Tibial artery (tissue), 4 donors: Measurements from ENCODE around the gene POMC.
A peak's percentile ranks its signal among the peaks of the same experiment; 100 is the strongest.
"Not testable (repeated sequence)": the region's sequence is repeated elsewhere in the genome, so short reads cannot be mapped to it uniquely, and the experiment has no call there.

ENCODE experiments used
- DNase-seq, 2 donors: peaks; one replicate each; pipeline ENCODE4 v3.0.0-alpha.2; 2019
- H3K27ac ChIP-seq, 2 donors: fragments of 200-600 bp; sonication (generic) in 1 of 2; 1 replicate in 1 of 2; 2 replicates in 1 of 2; pipeline ENCODE4 v1.5.1; 2018 to 2019; ENCODE audit warnings: mild to moderate bottlenecking in 1 of 2
- H3K27me3 ChIP-seq, 2 donors: fragments of 200-600 bp; sonication (generic) in 1 of 2; one replicate each; pipeline versions ENCODE4 v1.5.1 to v1.6.0; 2016 to 2019
- H3K36me3 ChIP-seq, 3 donors: fragments of 200-600 bp; sonication (generic) in 2 of 3; one replicate each; pipeline ENCODE4 v1.5.1; 2016 to 2019; ENCODE audit warnings: mild to moderate bottlenecking in 2 of 3
- H3K4me1 ChIP-seq, 4 donors: fragments of 200-600 bp; sonication (generic) in 2 of 4; 1 replicate in 3 of 4; 2 replicates in 1 of 4; pipeline ENCODE4 v1.5.1; 2016 to 2019
- H3K4me3 ChIP-seq, 2 donors: fragments of 200-600 bp; sonication (generic) in 1 of 2; 1 replicate in 1 of 2; 2 replicates in 1 of 2; pipeline ENCODE4 v1.5.1; 2018 to 2019; ENCODE audit warnings: mild to moderate bottlenecking in 2 of 2
- H3K9me3 ChIP-seq, 3 donors: fragments of 200-600 bp; sonication (generic) in 1 of 3; one replicate each; pipeline ENCODE4 v1.5.1; 2016 to 2019
- intact Hi-C: fragments of 100-400 bp; cut with DNase I; formaldehyde crosslinking; loops from one replicate; pipeline ENCODE4 v1.15.0; 2023; ENCODE audit warnings: low total_unique reads
- TF ChIP-seq, protein P1 (sequence below), 2 experiments: fragments of 200-600 bp in 1 of 2; fragments of 450-650 bp in 1 of 2; IDR thresholded peaks; one replicate each; pipeline ENCODE4 v1.5.1; 2017 to 2019; ENCODE audit warnings: antibody characterized with exemption in 2 of 2, mild to moderate bottlenecking in 1 of 2, moderate library complexity in 1 of 2

Gene POMC

DNA sequence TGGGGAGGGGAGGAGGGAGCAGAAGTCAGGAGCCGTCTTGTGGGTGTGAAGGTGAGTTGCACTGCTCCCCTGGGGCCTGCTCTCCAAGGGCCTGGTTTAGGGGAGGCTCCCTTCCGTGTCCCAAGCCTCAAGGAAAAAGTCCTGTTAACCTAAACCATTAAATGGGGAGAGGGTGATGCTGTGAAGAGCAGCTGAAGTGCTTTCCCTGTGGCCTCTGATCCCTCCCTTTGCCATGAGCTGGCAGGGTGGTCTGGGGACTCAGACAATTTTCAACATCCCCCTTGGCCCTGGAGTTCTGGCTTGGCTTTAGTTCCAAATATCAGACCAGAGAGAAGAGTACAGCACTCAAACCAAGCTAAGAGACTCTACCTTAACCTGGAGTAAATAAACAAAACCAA, 692 bp upstream of the POMC start:
- Histone ChIP-seq H3K27ac (no peak overlapping the region), H3K27me3 (peaks cover 0 to 59% of the 10 kb centered on the region in 2 donors), H3K9me3 (peaks cover 0 to 4% (median 0%) of the 10 kb centered on the region in 3 donors), H3K4me1 (peaks cover 0 to 14% (median 12%) of the 10 kb centered on the region in 4 donors), H3K4me3 (no peak overlapping the region), H3K36me3 (no peaks in the 10 kb centered on the region)
- DNase-seq: no peak
- TF ChIP-seq, protein P1, sequence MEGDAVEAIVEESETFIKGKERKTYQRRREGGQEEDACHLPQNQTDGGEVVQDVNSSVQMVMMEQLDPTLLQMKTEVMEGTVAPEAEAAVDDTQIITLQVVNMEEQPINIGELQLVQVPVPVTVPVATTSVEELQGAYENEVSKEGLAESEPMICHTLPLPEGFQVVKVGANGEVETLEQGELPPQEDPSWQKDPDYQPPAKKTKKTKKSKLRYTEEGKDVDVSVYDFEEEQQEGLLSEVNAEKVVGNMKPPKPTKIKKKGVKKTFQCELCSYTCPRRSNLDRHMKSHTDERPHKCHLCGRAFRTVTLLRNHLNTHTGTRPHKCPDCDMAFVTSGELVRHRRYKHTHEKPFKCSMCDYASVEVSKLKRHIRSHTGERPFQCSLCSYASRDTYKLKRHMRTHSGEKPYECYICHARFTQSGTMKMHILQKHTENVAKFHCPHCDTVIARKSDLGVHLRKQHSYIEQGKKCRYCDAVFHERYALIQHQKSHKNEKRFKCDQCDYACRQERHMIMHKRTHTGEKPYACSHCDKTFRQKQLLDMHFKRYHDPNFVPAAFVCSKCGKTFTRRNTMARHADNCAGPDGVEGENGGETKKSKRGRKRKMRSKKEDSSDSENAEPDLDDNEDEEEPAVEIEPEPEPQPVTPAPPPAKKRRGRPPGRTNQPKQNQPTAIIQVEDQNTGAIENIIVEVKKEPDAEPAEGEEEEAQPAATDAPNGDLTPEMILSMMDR (IDR thresholded peaks at IDR 0.05): no peak
- intact Hi-C loops: no loop called here

DNA sequence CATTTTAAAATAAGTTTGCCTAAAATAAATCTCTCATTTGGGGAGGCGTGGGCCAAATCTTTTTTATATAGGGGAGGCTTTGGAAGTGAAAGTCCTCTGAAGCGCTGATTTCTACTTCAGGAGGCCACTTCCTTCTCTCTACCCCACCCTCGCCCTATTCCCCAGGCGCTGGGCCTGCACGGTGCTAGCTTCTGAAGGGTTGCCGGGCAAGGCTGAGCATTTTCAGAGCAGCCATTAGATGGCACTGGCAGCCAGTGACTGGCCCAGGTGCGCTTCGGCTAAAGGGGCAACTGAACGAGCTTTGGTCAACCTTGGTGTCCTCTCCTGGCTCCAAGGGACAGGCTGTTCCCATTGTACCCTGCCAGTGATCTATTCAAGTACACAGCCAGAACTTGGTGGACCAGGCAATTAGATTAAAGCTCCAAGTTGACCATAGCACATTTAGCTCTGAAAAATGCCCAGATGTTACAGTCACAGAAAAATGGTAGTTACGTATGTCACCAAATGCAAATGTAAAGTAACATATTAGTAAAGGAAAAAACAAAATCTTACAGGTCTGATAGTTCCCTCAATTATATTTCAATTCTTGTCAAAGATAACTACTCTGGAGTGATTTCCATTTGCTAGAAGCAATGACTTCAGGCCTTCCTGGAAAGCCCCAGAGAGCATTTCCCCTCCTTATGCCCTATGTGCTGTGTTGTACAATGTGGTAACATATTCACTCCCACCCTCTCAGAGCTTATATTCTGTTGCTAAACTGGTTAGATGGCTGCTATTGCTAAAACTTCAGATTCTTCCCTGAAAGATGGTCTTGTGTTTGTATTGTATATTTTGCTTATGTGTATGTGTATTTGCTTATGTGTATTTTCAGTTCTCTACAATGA, 2.1 kb downstream of the POMC start:
- Histone ChIP-seq H3K36me3 (no peaks in the 10 kb centered on the region), H3K27me3 (peaks cover 0 to 71% of the 10 kb centered on the region in 2 donors), H3K4me1 (peaks cover 0 to 16% (median 12%) of the 10 kb centered on the region in 4 donors), H3K9me3 (no peaks in the 10 kb centered on the region), H3K27ac (no peak overlapping the region), H3K4me3 (no peak overlapping the region)
- intact Hi-C loops: no loop called here
- TF ChIP-seq, protein P1 (IDR thresholded peaks at IDR 0.05): no peak
- DNase-seq: no peak

DNA sequence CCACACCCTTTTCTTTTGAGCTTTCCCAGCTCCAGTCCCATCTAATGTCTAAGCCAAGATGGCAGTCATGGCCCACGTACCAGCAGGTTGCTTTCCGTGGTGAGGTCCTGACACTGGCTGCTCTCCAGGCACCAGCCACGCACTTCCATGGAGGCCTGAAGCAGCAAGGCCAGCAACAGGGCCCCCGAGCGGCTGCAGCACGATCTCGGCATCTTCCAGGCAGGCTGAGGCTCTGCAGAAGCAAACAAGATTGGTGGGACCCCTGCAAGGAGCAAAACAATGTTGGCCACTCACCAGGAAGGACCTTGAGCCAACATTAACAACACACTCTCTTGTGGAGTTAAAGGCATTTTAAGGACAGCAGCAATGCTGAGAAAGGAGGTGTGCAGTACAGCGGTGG, 3.8 kb downstream of the POMC start:
- TF ChIP-seq, protein P1 (IDR thresholded peaks at IDR 0.05): no peak
- Histone ChIP-seq H3K27ac (no peak overlapping the region), H3K27me3 (peaks cover 0 to 62% of the 10 kb centered on the region in 2 donors)

DNA sequence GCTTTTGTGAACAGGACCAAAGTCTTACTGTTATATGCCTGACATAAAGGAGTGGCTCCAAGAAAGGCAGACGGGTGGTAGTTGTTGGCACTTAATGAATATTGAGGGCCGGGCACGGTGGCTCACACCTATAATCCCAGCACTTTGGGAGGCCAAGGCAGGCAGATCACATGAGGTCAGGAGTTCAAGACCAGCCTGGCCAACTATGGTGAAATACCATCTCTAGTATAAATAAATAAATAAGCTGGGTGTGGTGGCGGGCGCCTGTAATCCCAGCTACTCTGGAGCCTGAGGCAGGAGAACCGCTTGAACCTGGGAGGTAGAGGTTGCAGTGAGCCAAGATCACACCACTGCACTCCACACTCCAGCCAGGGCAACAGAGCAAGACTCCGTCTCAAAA, 6.3 kb downstream of the POMC start:
- H3K4me1 ChIP-seq, DNase-seq, H3K27ac ChIP-seq, H3K9me3 ChIP-seq, intact Hi-C loops, H3K4me3 ChIP-seq, H3K36me3 ChIP-seq: not testable (repeated sequence)
- peaks cover 0 to 37% of the 10 kb centered on the region in 2 donors for H3K27me3 ChIP-seq

More for the DNA sequence above, 3.8 kb downstream of the POMC start:
- Histone ChIP-seq H3K4me3 (no peak overlapping the region), H3K36me3 (no peaks in the 10 kb centered on the region), H3K4me1 (peaks cover 0 to 21% (median 12%) of the 10 kb centered on the region in 4 donors), H3K9me3 (no peaks in the 10 kb centered on the region)
- intact Hi-C loops: no loop called here
- DNase-seq: no peak

GRCh38 chr2:25161055-25161781, 7.2 kb downstream of the POMC start:
- Histone ChIP-seq H3K27me3 (peaks cover 0 to 29% of the 10 kb centered on the region in 2 donors), H3K4me3 (peak overlapping the region; percentile 52 to 53), H3K9me3 (no peaks in the 10 kb centered on the region), H3K4me1 (peaks cover 0 to 7% (median 0%) of the 10 kb centered on the region in 4 donors), H3K27ac (peak overlapping the region in 1 of 2 donors; percentile 54), H3K36me3 (no peaks in the 10 kb centered on the region)
- TF ChIP-seq, protein P1 (IDR thresholded peaks at IDR 0.05): no peak
- intact Hi-C loops: no loop called here
- DNase-seq: peak in 1 of 2 donors; percentile 76

DNA sequence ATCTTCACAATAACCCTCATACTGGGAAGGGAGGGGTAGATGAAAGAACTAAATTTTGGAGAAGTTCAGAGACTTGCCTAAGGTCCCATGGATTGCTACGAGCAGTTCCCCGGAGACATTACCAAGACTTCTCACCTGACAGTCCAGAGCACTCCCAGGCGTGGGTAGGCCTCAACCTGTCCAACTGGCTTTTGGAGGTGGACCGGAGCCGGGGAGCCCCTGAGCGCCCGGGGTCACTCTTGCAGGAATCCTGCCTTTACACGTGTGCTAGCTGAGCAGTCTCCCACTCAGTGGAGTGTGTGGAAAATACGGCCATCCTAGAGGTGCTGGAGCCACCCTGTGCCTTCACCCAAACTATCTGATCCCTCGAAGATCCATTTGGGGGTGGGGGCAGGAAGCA, 8.0 kb downstream of the POMC start:
- no peak for DNase-seq
- no peak overlapping the region for H3K4me3 ChIP-seq
- intact Hi-C loops: no loop called here

More for the DNA sequence above, 8.0 kb downstream of the POMC start:
- TF ChIP-seq, protein P1 (IDR thresholded peaks at IDR 0.05): no peak
- peaks cover 0 to 20% of the 10 kb centered on the region in 2 donors for H3K27me3 ChIP-seq
- H3K27ac ChIP-seq: no peak overlapping the region
- H3K9me3 ChIP-seq: no peaks in the 10 kb centered on the region
- no peaks in the 10 kb centered on the region for H3K36me3 ChIP-seq
- peaks cover 0 to 7% (median 0%) of the 10 kb centered on the region in 4 donors for H3K4me1 ChIP-seq
